DND-41 (cell line): ENCODE measurements around the gene ABLIM2.

Experiments
- ATAC-seq: fragments of 200-7000 bp; cut with Tn5 transposase; 3 replicates; pipeline ENCODE4 v1.9.1; 2021; ENCODE audit warnings: low read depth; ENCODE audit not compliant: insufficient read depth
- DNase-seq: peaks from one replicate; pipeline ENCODE4 v3.0.0-alpha.2; 2020
- H2AFZ ChIP-seq: 2 replicates; pipeline ENCODE4 v1.6.0; 2012; ENCODE audit warnings: low read depth, low read length
- H3K27ac ChIP-seq: 2 replicates; pipeline ENCODE4 v1.5.1; 2012; ENCODE audit warnings: low read length, inconsistent platforms
- H3K27me3 ChIP-seq: fragments of 200-600 bp; sonication (generic); 2 replicates; pipeline ENCODE4 v1.6.0; 2012; ENCODE audit warnings: low read length, mild to moderate bottlenecking, inconsistent platforms; ENCODE audit not compliant: insufficient read depth, poor library complexity
- H3K36me3 ChIP-seq: 2 replicates; pipeline ENCODE4 v1.5.1; 2012; ENCODE audit warnings: low read length, inconsistent platforms; ENCODE audit not compliant: insufficient read depth
- H3K4me1 ChIP-seq: 2 replicates; pipeline ENCODE4 v1.5.1; 2012; ENCODE audit warnings: mild to moderate bottlenecking, low read length; ENCODE audit not compliant: insufficient read depth
- H3K4me2 ChIP-seq: 2 replicates; pipeline ENCODE4 v1.6.0; 2012; ENCODE audit warnings: mild to moderate bottlenecking, moderate library complexity, low read length, inconsistent platforms; ENCODE audit not compliant: insufficient read depth
- H3K4me3 ChIP-seq, 2 experiments: fragments of 200-600 bp in 1 of 2; shearing (Covaris generic) in 1 of 2; 2 replicates each; pipeline ENCODE4 v1.5.1; 2012 to 2016; ENCODE audit warnings: inconsistent platforms in 2 of 2, low read length in 2 of 2, mild to moderate bottlenecking in 2 of 2, low read depth in 1 of 2, moderate library complexity in 1 of 2
- H3K79me2 ChIP-seq: 2 replicates; pipeline ENCODE4 v1.6.0; 2012; ENCODE audit warnings: low read length, inconsistent platforms; ENCODE audit not compliant: insufficient read depth
- H3K9ac ChIP-seq: 2 replicates; pipeline ENCODE4 v1.6.0; 2012; ENCODE audit warnings: low read depth, mild to moderate bottlenecking, inconsistent platforms, low read length, moderate library complexity
- H3K9me3 ChIP-seq: 2 replicates; pipeline ENCODE4 v1.5.1; 2012; ENCODE audit warnings: low read length, moderate library complexity, mild to moderate bottlenecking, inconsistent platforms; ENCODE audit not compliant: insufficient read depth, severe bottlenecking
- H4K20me1 ChIP-seq: 2 replicates; pipeline ENCODE4 v1.6.0; 2012; ENCODE audit warnings: low read length; ENCODE audit not compliant: insufficient read depth
- CTCF ChIP-seq: IDR thresholded peaks from 2 replicates; pipeline ENCODE4 v1.5.1; 2012; ENCODE audit warnings: borderline replicate concordance, low read length, moderate library complexity, mild to moderate bottlenecking; ENCODE audit not compliant: poor library complexity, severe bottlenecking; ENCODE audit errors: extremely low read depth
- EZH2 ChIP-seq: IDR thresholded peaks from 3 replicates; pipeline ENCODE4 v1.6.1; 2012; ENCODE audit warnings: borderline replicate concordance, low read depth, mild to moderate bottlenecking, moderate library complexity, low read length, inconsistent platforms; ENCODE audit not compliant: severe bottlenecking

The ABLIM2 gene

GRCh38 chr4:8179074-8179473, 20.5 kb upstream of the ABLIM2 start:
- DNase-seq (no peak), ATAC-seq (no peak)
- H3K4me1 ChIP-seq, result peaks cover 12% of the 10 kb centered on the region
- no peak overlapping the region for H2AFZ ChIP-seq
- no peak overlapping the region for H3K9ac ChIP-seq
- no peaks in the 10 kb centered on the region for H3K79me2 ChIP-seq
- H3K4me3 ChIP-seq, result no peak overlapping the region
- no peak overlapping the region for H3K4me2 ChIP-seq
- H3K27me3 ChIP-seq, result no peaks in the 10 kb centered on the region
- no peaks in the 10 kb centered on the region for H3K36me3 ChIP-seq
- peaks cover 7% of the 10 kb centered on the region; the same call in 1 of the 2 replicates for H4K20me1 ChIP-seq
- H3K27ac ChIP-seq, result no peak overlapping the region
- TF ChIP-seq EZH2 (no peak), CTCF (no peak)
- no peaks in the 10 kb centered on the region for H3K9me3 ChIP-seq

GRCh38 chr4:8177956-8178355, 19.3 kb upstream of the ABLIM2 start:
- H2AFZ ChIP-seq, result no peak overlapping the region
- TF ChIP-seq CTCF, result no peak
- no peak for TF ChIP-seq EZH2
- H3K4me2 ChIP-seq, result no peak overlapping the region
- H3K27me3 ChIP-seq, result no peaks in the 10 kb centered on the region
- H3K27ac ChIP-seq, result no peak overlapping the region
- H4K20me1 ChIP-seq, result peaks cover 7% of the 10 kb centered on the region; the same call in 1 of the 2 replicates
- no peak for ATAC-seq
- no peaks in the 10 kb centered on the region for H3K9me3 ChIP-seq
- no peak overlapping the region for H3K4me3 ChIP-seq
- H3K4me1 ChIP-seq, result peaks cover 12% of the 10 kb centered on the region
- DNase-seq, result no peak
- no peak overlapping the region for H3K9ac ChIP-seq
- H3K36me3 ChIP-seq, result no peaks in the 10 kb centered on the region
- no peaks in the 10 kb centered on the region for H3K79me2 ChIP-seq

- no peak overlapping the region for H3K27ac ChIP-seq
- no peak overlapping the region for H3K4me3 ChIP-seq
- no peak for DNase-seq
- no peak overlapping the region for H3K4me2 ChIP-seq
- no peak for TF ChIP-seq CTCF
- no peak for TF ChIP-seq EZH2
- H3K4me1 ChIP-seq, result peaks cover 12% of the 10 kb centered on the region
- no peak for ATAC-seq
- H3K36me3 ChIP-seq, result no peaks in the 10 kb centered on the region
- no peak overlapping the region for H3K9ac ChIP-seq
- no peaks in the 10 kb centered on the region for H3K27me3 ChIP-seq
- H3K9me3 ChIP-seq, result no peaks in the 10 kb centered on the region
- H3K79me2 ChIP-seq, result no peaks in the 10 kb centered on the region
- peaks cover 6% of the 10 kb centered on the region; the same call in 1 of the 2 replicates for H4K20me1 ChIP-seq
- H2AFZ ChIP-seq, result no peak overlapping the region
Observed at GRCh38 chr4:8177552-8177951, 18.9 kb upstream of the ABLIM2 start.
